Renal cortical epithelial cell (primary cell): ENCODE measurements around the gene TKT. TPM values are rescaled to one million over a fixed set of nuclear protein-coding genes. Genes with fewer than 3 reads are reported as not detected.

ENCODE experiments used
- DNase-seq: peaks from one replicate; pipeline ENCODE4 v3.0.0-alpha.2; 2011; ENCODE audit warnings: low read depth
- total RNA-seq: library from RNA; depleted of rRNA; stranded (reverse); fragments of >200 nt; gene quantifications from 2 replicates; pipeline ENCODE4 v1.2.3, GENCODE V29; 2014

The TKT gene
- total RNA-seq, 1 donor from 2014 or later: 590 TPM

DNA sequence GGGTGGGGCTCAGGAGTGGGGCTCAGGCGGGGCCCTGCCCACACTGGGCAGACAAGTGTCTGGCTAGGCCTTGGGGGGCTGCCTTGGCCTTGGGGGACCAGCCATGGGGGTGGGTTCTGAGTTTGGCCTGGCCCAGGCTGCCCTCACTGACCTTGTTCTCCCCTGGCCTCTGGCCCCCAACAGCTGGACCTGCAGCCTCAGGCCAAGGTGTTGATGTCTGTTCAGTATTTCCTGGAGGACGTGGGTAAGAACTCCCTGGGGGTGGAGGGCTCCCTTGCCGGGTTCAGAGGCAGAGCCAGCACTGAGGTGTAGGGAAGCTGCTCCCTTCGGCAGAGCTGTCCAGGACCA is 74.8 kb downstream of the TKT start:
- DNase-seq: no peak

DNA sequence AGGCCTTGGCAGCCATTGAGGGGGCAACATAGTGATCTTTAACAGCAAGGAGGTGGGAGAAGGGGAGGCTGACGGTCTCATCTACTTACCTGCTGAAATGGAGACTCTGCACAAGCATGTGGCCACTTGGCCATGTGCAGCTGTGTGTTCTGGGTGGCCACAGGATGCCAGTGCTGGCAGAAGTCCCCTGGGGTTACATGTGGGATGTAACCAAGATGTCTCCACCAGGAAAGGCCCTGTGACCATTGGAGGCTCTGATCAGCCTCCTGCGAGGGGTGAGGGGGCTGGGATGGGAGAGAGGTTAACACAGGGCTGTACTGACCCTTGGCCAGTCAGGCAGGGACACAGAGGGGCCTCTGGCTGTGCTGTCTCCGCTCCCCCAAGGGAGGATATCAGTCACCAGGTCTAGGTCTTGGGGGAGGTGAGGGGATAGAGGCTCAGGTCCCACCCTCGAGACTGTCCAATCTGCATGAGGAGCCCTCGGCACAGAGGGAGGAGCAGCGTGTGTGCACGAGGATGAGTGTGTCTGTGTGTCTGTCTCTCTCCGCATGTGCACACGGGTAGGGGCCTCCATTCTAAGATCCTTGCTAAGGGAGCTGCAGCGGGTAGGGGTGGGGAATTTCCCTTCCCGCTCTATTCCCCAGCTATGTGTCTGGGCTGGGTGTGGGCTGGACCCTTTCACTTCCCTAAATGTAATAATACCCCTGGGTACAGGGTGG is 75.4 kb downstream of the TKT start:
- DNase-seq: no peak

GRCh38 chr3:53179580-53179979 is 76.2 kb downstream of the TKT start:
- no peak for DNase-seq

GRCh38 chr3:53178246-53178645 is 77.6 kb downstream of the TKT start:
- no peak for DNase-seq

GRCh38 chr3:53175613-53176540 is 79.9 kb downstream of the TKT start:
- no peak for DNase-seq

Other genes with a start within 250 kb of the TKT start
- gene SFMBT1, start 209.9 kb downstream of the TKT start, total RNA-seq: 6.0 and 12.0 TPM in 2 replicates
- gene RFT1, start 125.6 kb downstream of the TKT start, total RNA-seq: 15.0 and 16.5 TPM in 2 replicates
- gene PRKCD, start 94.8 kb downstream of the TKT start, total RNA-seq: 4.0 and 14.1 TPM in 2 replicates
- 13.0 and 17.3 TPM in 2 replicates for gene DCP1A, start 91.5 kb upstream of the TKT start, total RNA-seq
- gene CACNA1D, start 238.6 kb upstream of the TKT start, total RNA-seq: 0.52 and 1.5 TPM in 2 replicates